ENCODE measurements around the gene RNF14. TPM values are rescaled to one million over a fixed set of nuclear protein-coding genes. Genes with fewer than 3 reads are reported as not detected.
A peak's percentile ranks its signal among the peaks of the same experiment; 100 is the strongest.
"Not testable (repeated sequence)": the region's sequence is repeated elsewhere in the genome, so short reads cannot be mapped to it uniquely, and the experiment has no call there.

Gene RNF14
- 10 to 100 TPM; 59.3 to 61.2 TPM for total RNA-seq
- long read RNA-seq, donor 1, full-length matches to known transcripts: 9 of 21 reads
- long read RNA-seq, donor 1, partial matches to known transcripts: 2 of 21 reads
- long read RNA-seq, donor 1, other reads (novel, unspliced or antisense): 10 of 21 reads
- long read RNA-seq, donor 2, full-length matches to known transcripts: 14 of 55 reads
- long read RNA-seq, donor 2, partial matches to known transcripts: 11 of 55 reads
- long read RNA-seq, donor 2, other reads (novel, unspliced or antisense): 30 of 55 reads

- intact Hi-C loops (cut with DNase I): no loop called here
These were observed at the start of gene RNF14 for GRCh38 chr5:141968914-141969608. Gene RNF14, plus strand, starts transcription at chr5:141969105. Its CDS starts 4,484 bp downstream, at chr5:141973589.

GRCh38 chr5:141919218-141920119 lies 49.4 kb upstream of the RNF14 start:
- intact Hi-C loops (cut with DNase I): no loop called here
- peak; percentile 15 for DNase-seq (ENCODE audit: low spot score)

More at GRCh38 chr5:141968914-141969608, at the start of gene RNF14:
- DNase-seq (ENCODE audit: low spot score): peak; percentile 98

GRCh38 chr5:141920771-141921170 lies 48.1 kb upstream of the RNF14 start:
- intact Hi-C loops (cut with DNase I): no loop called here
- DNase-seq (ENCODE audit: low spot score): peak; percentile 58

GRCh38 chr5:141922827-141923447 lies 46.0 kb upstream of the RNF14 start:
- intact Hi-C loops (cut with DNase I): not testable (repeated sequence)
- DNase-seq (ENCODE audit: low spot score): peak; percentile 69

- DNase-seq (ENCODE audit: low spot score): peak; percentile 99
- intact Hi-C loops (cut with DNase I): no loop called here
These were observed 45.2 kb upstream of the RNF14 start, which contains the start of gene DELE1 for GRCh38 chr5:141923448-141924313. Gene DELE1, plus strand, starts transcription at chr5:141923871. Its CDS starts 71 bp downstream, at chr5:141923942.

- no peak for DNase-seq (ENCODE audit: low spot score)
- intact Hi-C loops (cut with DNase I): no loop called here
These were observed 42.5 kb upstream of the RNF14 start for GRCh38 chr5:141926434-141926833.

- no peak for DNase-seq (ENCODE audit: low spot score)
- intact Hi-C loops (cut with DNase I): no loop called here
These were observed 40.9 kb upstream of the RNF14 start for GRCh38 chr5:141928051-141928450.

GRCh38 chr5:141929398-141930058 lies 39.4 kb upstream of the RNF14 start:
- intact Hi-C loops (cut with DNase I): no loop called here

GRCh38 chr5:141931694-141932093 lies 37.2 kb upstream of the RNF14 start:
- no peak for DNase-seq (ENCODE audit: low spot score)
- intact Hi-C loops (cut with DNase I): no loop called here

More at GRCh38 chr5:141929398-141930058, 39.4 kb upstream of the RNF14 start:
- DNase-seq (ENCODE audit: low spot score): no peak

GRCh38 chr5:141933151-141933550 lies 35.8 kb upstream of the RNF14 start:
- DNase-seq (ENCODE audit: low spot score): no peak
- intact Hi-C loops (cut with DNase I): no loop called here

- intact Hi-C loops (cut with DNase I): no loop called here
- no peak for DNase-seq (ENCODE audit: low spot score)
These were observed 34.6 kb upstream of the RNF14 start for GRCh38 chr5:141934099-141934844.

GRCh38 chr5:141935538-141935937 lies 33.4 kb upstream of the RNF14 start:
- DNase-seq (ENCODE audit: low spot score): no peak
- intact Hi-C loops (cut with DNase I): no loop called here

GRCh38 chr5:141940695-141941271 lies 28.1 kb upstream of the RNF14 start:
- intact Hi-C loops (cut with DNase I): no loop called here
- no peak for DNase-seq (ENCODE audit: low spot score)

GRCh38 chr5:141941307-141941706 lies 27.6 kb upstream of the RNF14 start:
- no peak for DNase-seq (ENCODE audit: low spot score)
- intact Hi-C loops (cut with DNase I): no loop called here

GRCh38 chr5:141941779-141942178 lies 27.1 kb upstream of the RNF14 start:
- DNase-seq (ENCODE audit: low spot score): no peak
- intact Hi-C loops (cut with DNase I): no loop called here

GRCh38 chr5:141942185-141942857 lies 26.6 kb upstream of the RNF14 start:
- DNase-seq (ENCODE audit: low spot score): no peak
- intact Hi-C loops (cut with DNase I): no loop called here

Measured in posterior vena cava (tissue), 2 donors.